ENCODE results near the gene POFUT1. TPM values are rescaled to one million over a fixed set of nuclear protein-coding genes. Genes with fewer than 3 reads are reported as not detected.

Gene POFUT1
- total and polyA plus RNA-seq, 2 of the 8 experiments (the other 6 are each of a cell fraction or from before 2014, with no cell fraction given): 19.4 to 24.4 TPM

GRCh38 chr20:32244959-32245358 is 37.3 kb downstream of the POFUT1 start:
- no peaks in the 10 kb centered on the region for H3K79me2 ChIP-seq (ENCODE audit: control insufficient read depth in 1 of 2, insufficient read depth in 2 of 2, low read length in 2 of 2)

More at GRCh38 chr20:32244959-32245358, 37.3 kb downstream of the POFUT1 start:
- no peak overlapping the region for H3K56ac ChIP-seq (replicated peaks; ENCODE audit: insufficient read length, low read depth, low read length)
- no peak overlapping the region for H3K14ac ChIP-seq (ENCODE audit: insufficient read length)
- no peaks in the 10 kb centered on the region for H3K79me1 ChIP-seq (ENCODE audit: low read depth, low read length)
- H3K4ac ChIP-seq (replicated peaks; ENCODE audit: insufficient read length, low read depth, low read length): no peak overlapping the region
- DNase-seq (ENCODE audit: low read depth in 1 of 2, low spot score in 2 of 2) (no peak), FAIRE-seq (no peak)
- 87% methylated on average over 4 of the region's 4 CpGs; no CpG with 5 or more reads in 1 of the 2 experiments for WGBS, 2 experiments (ENCODE audit: extremely low coverage in 1 of 2, insufficient coverage in 1 of 2, insufficient read length in 1 of 2, insufficient replicate concordance in 2 of 2, low coverage in 1 of 2, low lambda C conversion rate in 2 of 2, missing lambda C conversion rate in 1 of 2)
- ChIA-PET CTCF (ENCODE audit: partially characterized antibody) (no interaction called here), POLR2A (ENCODE audit: partially characterized antibody) (interaction anchor here (0.6 kb wide), 1 partner anchor 350 kb away, joined by 3 read pairs; no protein-coding TSS in a partner anchor)
- H4K8ac ChIP-seq (ENCODE audit: extremely low read depth, insufficient read depth, low read length): no peak overlapping the region
- no peaks in the 10 kb centered on the region for H3K27me3 ChIP-seq (replicated peaks in 1 of 4; ENCODE audit: control insufficient read depth in 3 of 4, extremely low read depth in 1 of 4, insufficient read depth in 3 of 4, low read length in 3 of 4)
- no peaks in the 10 kb centered on the region for H3K23me2 ChIP-seq (ENCODE audit: low read depth, low read length)
- H3K27ac ChIP-seq (ENCODE audit: low read depth, low read length): no peak overlapping the region
- no peaks in the 10 kb centered on the region for H4K20me1 ChIP-seq (replicated peaks in 1 of 2; ENCODE audit: control insufficient read depth in 1 of 2, insufficient read depth in 2 of 2, low read length in 2 of 2)
- H2BK15ac ChIP-seq (ENCODE audit: low read length): no peak overlapping the region
- no peak overlapping the region for H2AFZ ChIP-seq (ENCODE audit: low read length)
- no peak overlapping the region for H2BK120ac ChIP-seq (replicated peaks; ENCODE audit: low read depth, low read length)
- H3K23ac ChIP-seq (ENCODE audit: insufficient read length): no peak overlapping the region
- no peak overlapping the region for H3K18ac ChIP-seq (ENCODE audit: extremely low read depth, low read length)
- no peak overlapping the region for H2BK5ac ChIP-seq (ENCODE audit: low read depth, low read length)
- no peak overlapping the region for H3K4me3 ChIP-seq (ENCODE audit: extremely low read depth in 1 of 4, insufficient read depth in 2 of 4, low read depth in 3 of 4, low read length in 4 of 4)
- H2BK12ac ChIP-seq (ENCODE audit: low read depth, low read length): no peak overlapping the region
- no peak overlapping the region for H2BK20ac ChIP-seq (ENCODE audit: low read length)
- no peaks in the 10 kb centered on the region for H3K36me3 ChIP-seq (ENCODE audit: control insufficient read depth in 2 of 4, insufficient read depth in 4 of 4, low read length in 3 of 4)
- peaks cover 0 to 4% (median 3%) of the 10 kb centered on the region in 4 experiments; a peak in 4 of 7 replicates for H3K4me1 ChIP-seq (replicated peaks in 1 of 4; ENCODE audit: control insufficient read depth in 3 of 4, insufficient read depth in 4 of 4, low read length in 3 of 4)
- H3K4me2 ChIP-seq (ENCODE audit: insufficient read depth in 1 of 2, low read depth in 2 of 2, low read length in 2 of 2): no peak overlapping the region
- no peak overlapping the region for H4K91ac ChIP-seq (replicated peaks; ENCODE audit: insufficient read length, low read length)
- no peak overlapping the region for H4K5ac ChIP-seq (ENCODE audit: insufficient read length, low read depth, low read length)
- H3K9me3 ChIP-seq (ENCODE audit: insufficient read depth in 2 of 2, low read depth in 1 of 2, low read length in 1 of 2): peaks cover 0 to 3% of the 10 kb centered on the region in 2 experiments; a peak in 2 of 4 replicates
- TF ChIP-seq SP1 (IDR thresholded peaks at IDR 0.05; ENCODE audit: low read depth, low read length): no peak
- TF ChIP-seq JUN (IDR thresholded peaks at IDR 0.05; ENCODE audit: low read depth, low read length): no peak
- no peak for TF ChIP-seq ATF2 (IDR thresholded peaks at IDR 0.05; ENCODE audit: low read length)
- no peak for TF ChIP-seq POU5F1 (IDR thresholded peaks at IDR 0.05; ENCODE audit: low read depth, low read length)
- no peak for TF ChIP-seq TAF1 (IDR thresholded peaks at IDR 0.05; ENCODE audit: low read depth, low read length)
- no peak for TF ChIP-seq HDAC2 (IDR thresholded peaks at IDR 0.05; ENCODE audit: borderline replicate concordance in 1 of 2, low read depth in 2 of 2, low read length in 2 of 2)
- no peak for TF ChIP-seq CREB1 (IDR thresholded peaks at IDR 0.05)
- no peak for TF ChIP-seq CBX8 (IDR thresholded peaks at IDR 0.05; ENCODE audit: borderline replicate concordance, low read depth, low read length)
- TF ChIP-seq BRCA1 (IDR thresholded peaks at IDR 0.05; ENCODE audit: low read depth, low read length): no peak
- TF ChIP-seq CEBPB (IDR thresholded peaks at IDR 0.05; ENCODE audit: low read depth, low read length): no peak
- no peak for TF ChIP-seq GTF2F1 (IDR thresholded peaks at IDR 0.05; ENCODE audit: borderline replicate concordance, low read depth, low read length)
- no peak overlapping the region for H3K9ac ChIP-seq (replicated peaks in 1 of 4; ENCODE audit: extremely low read depth in 1 of 4, low read depth in 3 of 4, low read length in 3 of 4)
- H2AK5ac ChIP-seq (ENCODE audit: low read depth, low read length): no peak overlapping the region
